WTC11 (cell line): ENCODE results near the gene GAS2. TPM values are rescaled to one million over a fixed set of nuclear protein-coding genes. Genes with fewer than 3 reads are reported as not detected.

Source experiments
- ATAC-seq: fragments of 200-7000 bp; cut with Tn5 transposase; 2 replicates; pipeline ENCODE4 v1.10.0; 2021; ENCODE audit warnings: mild to moderate bottlenecking, moderate library complexity
- CTCF ChIA-PET: fragments of 300-600 bp; sonication (Branson Sonifier 250); formaldehyde crosslinking; loops from one replicate; lab custom pipeline; 2021; ENCODE audit warnings: antibody characterized with exemption; lab: Charles Lee
- POLR2A ChIA-PET: fragments of 350-600 bp; sonication (Branson Sonifier 250); formaldehyde crosslinking; loops from one replicate; lab custom pipeline; 2021; ENCODE audit warnings: antibody characterized with exemption; lab: Charles Lee
- DNase-seq: peaks from one replicate; pipeline ENCODE4 v3.0.0; 2021; ENCODE audit warnings: low spot score
- H3K27ac Mint-ChIP-seq: 2 replicates; pipeline ENCODE4 v1.8.0; 2021; ENCODE audit warnings: mixed read lengths
- H3K27me3 Mint-ChIP-seq: 2 replicates; pipeline ENCODE4 v1.8.0; 2021; ENCODE audit warnings: low read depth, mild to moderate bottlenecking, moderate library complexity, mixed read lengths
- H3K36me3 Mint-ChIP-seq: 2 replicates; pipeline ENCODE4 v1.8.0; 2021; ENCODE audit warnings: mixed read lengths
- H3K4me1 Mint-ChIP-seq: 2 replicates; pipeline ENCODE4 v1.8.0; 2022; ENCODE audit warnings: mixed read lengths
- H3K4me3 Mint-ChIP-seq: 2 replicates; pipeline ENCODE4 v1.8.0; 2021; ENCODE audit warnings: mild to moderate bottlenecking, moderate library complexity, mixed read lengths
- H3K9me3 Mint-ChIP-seq: 2 replicates; pipeline ENCODE4 v1.8.0; 2021; ENCODE audit warnings: mixed read lengths
- AR ChIP-seq: fragments of 250-450 bp; sonication (Bioruptor Pico); IDR thresholded peaks from 2 replicates; pipeline ENCODE4 v1.9.0; 2021; ENCODE audit warnings: mild to moderate bottlenecking
- CDX4 ChIP-seq: fragments of 250-450 bp; sonication (Bioruptor Pico); IDR thresholded peaks from 2 replicates; pipeline ENCODE4 v1.9.0; 2021; ENCODE audit warnings: moderate library complexity, mild to moderate bottlenecking, inconsistent platforms, borderline replicate concordance
- CREB1 ChIP-seq: sonication (generic); formaldehyde crosslinking; IDR thresholded peaks from 2 replicates; pipeline ENCODE4 v1.8.0; 2023; ENCODE audit warnings: mild to moderate bottlenecking, missing genetic modification reagents
- ERG ChIP-seq: fragments of 250-450 bp; sonication (Bioruptor Pico); IDR thresholded peaks from 2 replicates; pipeline ENCODE4 v1.8.0; 2021; ENCODE audit warnings: mild to moderate bottlenecking
- FOXK1 ChIP-seq: sonication (generic); formaldehyde crosslinking; IDR thresholded peaks from 2 replicates; pipeline ENCODE4 v1.8.0; 2022; ENCODE audit warnings: mild to moderate bottlenecking, moderate library complexity, missing genetic modification reagents
- FOXP4 ChIP-seq: sonication (generic); formaldehyde crosslinking; IDR thresholded peaks from 2 replicates; pipeline ENCODE4 v1.8.0; 2022; ENCODE audit warnings: mild to moderate bottlenecking, missing genetic modification reagents
- GTF2I ChIP-seq: fragments of 250-450 bp; sonication (Bioruptor Pico); conservative IDR thresholded peaks from 2 replicates; pipeline ENCODE4 v1.4.0; 2021; ENCODE audit warnings: mild to moderate bottlenecking
- IRF1 ChIP-seq: sonication (generic); formaldehyde crosslinking; IDR thresholded peaks from 2 replicates; pipeline ENCODE4 v1.8.0; 2023; ENCODE audit warnings: missing genetic modification reagents
- MLX ChIP-seq: sonication (generic); formaldehyde crosslinking; IDR thresholded peaks from 2 replicates; pipeline ENCODE4 v1.8.1; 2023; ENCODE audit warnings: mild to moderate bottlenecking, missing genetic modification reagents, moderate library complexity
- OVOL2 ChIP-seq: fragments of 250-450 bp; sonication (Bioruptor Pico); IDR thresholded peaks from 2 replicates; pipeline ENCODE4 v1.9.0; 2021; ENCODE audit warnings: mild to moderate bottlenecking, borderline replicate concordance
- SOX15 ChIP-seq: fragments of 250-450 bp; sonication (Bioruptor Pico); IDR thresholded peaks from 2 replicates; pipeline ENCODE4 v1.9.0; 2021; ENCODE audit warnings: mild to moderate bottlenecking
- ZBTB43 ChIP-seq: sonication (generic); formaldehyde crosslinking; IDR thresholded peaks from 2 replicates; pipeline ENCODE4 v1.8.1; 2023; ENCODE audit warnings: mild to moderate bottlenecking, missing genetic modification reagents
- ZNF219 ChIP-seq: sonication (generic); formaldehyde crosslinking; IDR thresholded peaks from 2 replicates; pipeline ENCODE4 v1.8.0; 2023; ENCODE audit warnings: missing genetic modification reagents, mild to moderate bottlenecking, borderline replicate concordance
- ZNF263 ChIP-seq: sonication (generic); formaldehyde crosslinking; IDR thresholded peaks from 2 replicates; pipeline ENCODE4 v1.8.1; 2022; ENCODE audit warnings: low read depth, mild to moderate bottlenecking, moderate library complexity, missing genetic modification reagents
- ZNF281 ChIP-seq: sonication (generic); formaldehyde crosslinking; IDR thresholded peaks from 2 replicates; pipeline ENCODE4 v1.8.0; 2023; ENCODE audit warnings: mild to moderate bottlenecking, missing genetic modification reagents
- ZNF423 ChIP-seq: fragments of 250-450 bp; sonication (Bioruptor Pico); IDR thresholded peaks from 2 replicates; pipeline ENCODE4 v2.1.2; 2022; ENCODE audit warnings: mild to moderate bottlenecking, moderate library complexity
- total RNA-seq: library from RNA; stranded (reverse); gene quantifications from 3 replicates; pipeline ENCODE4 v1.2.3, GENCODE V29; 2021

The GAS2 gene
- total RNA-seq, 1 experiment from 2014 or later: 1.8 TPM

- TF ChIP-seq CREB1 (CRISPR knock-in tag) (no peak), ZNF423 (CRISPR knock-in tag) (no peak), FOXK1 (CRISPR knock-in tag) (no peak)
These were observed 1.8 kb downstream of the GAS2 start (continued) for GRCh38 chr11:22668005-22668796.

GRCh38 chr11:22669368-22669767 is 3.0 kb downstream of the GAS2 start:
- peaks cover 17% of the 10 kb centered on the region for H3K27me3 Mint-ChIP-seq
- CTCF ChIA-PET: interaction anchor here (2.0 kb wide), 1 partner anchor 12 kb away, joined by 6 read pairs; no protein-coding TSS in a partner anchor
- DNase-seq (no peak), ATAC-seq (no peak)
- POLR2A ChIA-PET: no interaction called here
- peaks cover 22% of the 10 kb centered on the region for H3K4me1 Mint-ChIP-seq
- no peaks in the 10 kb centered on the region for H3K36me3 Mint-ChIP-seq
- TF ChIP-seq ZNF281: no peak
- TF ChIP-seq IRF1 (CRISPR knock-in tag): no peak
- no peak for TF ChIP-seq ERG (CRISPR knock-in tag)
- no peak for TF ChIP-seq AR
- no peak for TF ChIP-seq OVOL2 (CRISPR knock-in tag)
- TF ChIP-seq SOX15: no peak
- no peak for TF ChIP-seq GTF2I (CRISPR knock-in tag)
- TF ChIP-seq FOXP4 (CRISPR knock-in tag): no peak
- no peak for TF ChIP-seq CDX4 (CRISPR knock-in tag)
- TF ChIP-seq ZNF263 (CRISPR knock-in tag): no peak
- TF ChIP-seq ZBTB43 (CRISPR knock-in tag): no peak
- TF ChIP-seq FOXK1 (CRISPR knock-in tag): no peak
- no peak for TF ChIP-seq MLX (CRISPR knock-in tag)
- no peak for TF ChIP-seq ZNF219 (CRISPR knock-in tag)
- H3K9me3 Mint-ChIP-seq: no peaks in the 10 kb centered on the region
- no peak overlapping the region for H3K27ac Mint-ChIP-seq
- H3K4me3 Mint-ChIP-seq: no peak overlapping the region
